GM12878 (cell line): Measurements from ENCODE around the gene PAX4. TPM values are rescaled to one million over a fixed set of nuclear protein-coding genes. Genes with fewer than 3 reads are reported as not detected.

ENCODE experiments used
- ATAC-seq: fragments of 200-7000 bp; cut with Tn5 transposase; 3 replicates; pipeline ENCODE4 v1.9.1; 2020; ENCODE audit warnings: mild to moderate bottlenecking, moderate library complexity
- BruUV-seq: library from RNA; stranded (reverse); fragments of 400-500 nt; replicated peaks from 2 replicates; lab custom pipeline; 2021; lab: Mats Ljungman, UMichigan
- CTCF ChIA-PET: fragments of 300-600 bp; sonication (Branson Sonifier 250); formaldehyde crosslinking; extraction: SDS; loops from one replicate; lab custom pipeline; 2021; ENCODE audit warnings: inconsistent platforms; lab: Yijun Ruan, JAX
- POLR2A ChIA-PET: fragments of 350-600 bp; formaldehyde crosslinking; extraction: SDS; loops from one replicate; lab custom pipeline; 2021; ENCODE audit warnings: inconsistent platforms; lab: Charles Lee
- RAD21 ChIA-PET: fragments of 300-600 bp; sonication (Branson Sonifier 250); formaldehyde crosslinking; loops from one replicate; lab custom pipeline; 2023; ENCODE audit warnings: antibody characterized with exemption; ENCODE audit not compliant: unreplicated experiment; lab: Charles Lee
- SMC1A ChIA-PET: fragments of 300-600 bp; sonication (Branson Sonifier 250); formaldehyde crosslinking; loops from one replicate; lab custom pipeline; 2023; ENCODE audit not compliant: unreplicated experiment, uncharacterized antibody; lab: Charles Lee
- DNase-seq: peaks from one replicate; pipeline ENCODE4 v3.0.0-alpha.2; 2011; ENCODE audit warnings: low read depth, low spot score
- FAIRE-seq: peaks from 3 replicates; lab custom pipeline; 2011; peaks lifted over from hg19 to GRCh38; lab: Jason Lieb, UNC
- H2AFZ ChIP-seq: 2 replicates; pipeline ENCODE4 v1.6.0; 2011; ENCODE audit warnings: low read depth, low read length, control low read depth; ENCODE audit not compliant: control insufficient read depth
- H3K27ac ChIP-seq: 2 replicates; pipeline ENCODE4 v1.5.1; 2011; ENCODE audit warnings: control low read depth; ENCODE audit not compliant: control insufficient read depth, insufficient read depth
- H3K27me3 ChIP-seq, 2 experiments: replicated peaks in 1 of 2; 2 replicates each; pipeline versions ENCODE4 v1.6.0 to v1.6.1; 2011; ENCODE audit warnings: low read length in 1 of 2; ENCODE audit not compliant: control insufficient read depth in 2 of 2, insufficient read depth in 2 of 2
- H3K36me3 ChIP-seq, 2 experiments: 2 replicates each; pipeline ENCODE4 v1.5.1; 2011; ENCODE audit warnings: low read length in 1 of 2; ENCODE audit not compliant: control insufficient read depth in 2 of 2, insufficient read depth in 2 of 2
- H3K4me1 ChIP-seq: 2 replicates; pipeline ENCODE4 v1.6.1; 2011; ENCODE audit warnings: mild to moderate bottlenecking, low read length, moderate library complexity, mixed read lengths; ENCODE audit not compliant: control insufficient read depth, insufficient read depth
- H3K4me2 ChIP-seq: 2 replicates; pipeline ENCODE4 v1.6.0; 2011; ENCODE audit warnings: control low read depth; ENCODE audit not compliant: control insufficient read depth, insufficient read depth
- H3K4me3 ChIP-seq: fragments of 200-600 bp; sonication (generic); 2 replicates; pipeline ENCODE4 v1.5.1; 2016
- H3K79me2 ChIP-seq: 2 replicates; pipeline ENCODE4 v1.6.0; 2011; ENCODE audit warnings: low read length; ENCODE audit not compliant: control insufficient read depth, insufficient read depth
- H3K9ac ChIP-seq: 2 replicates; pipeline ENCODE4 v1.8.0; 2011; ENCODE audit warnings: low read length, control low read depth, mixed read lengths; ENCODE audit not compliant: control insufficient read depth, insufficient read depth
- H3K9me3 ChIP-seq: replicated peaks from 3 replicates; pipeline ENCODE4 v1.5.1; 2011; ENCODE audit warnings: mild to moderate bottlenecking, low read length; ENCODE audit not compliant: control insufficient read depth, insufficient read depth
- H4K20me1 ChIP-seq: 2 replicates; pipeline ENCODE4 v1.6.0; 2011; ENCODE audit not compliant: control insufficient read depth, insufficient read depth
- CHD1 ChIP-seq: IDR thresholded peaks from 2 replicates; pipeline ENCODE4 v1.6.1; 2012; ENCODE audit warnings: low read depth, low read length, improper control_type of control experiment
- EED ChIP-seq: sonication (generic); IDR thresholded peaks from 2 replicates; pipeline ENCODE4 v1.6.1; 2016; ENCODE audit warnings: antibody characterized with exemption, low read depth
- HDAC6 ChIP-seq: fragments of 200-600 bp; sonication (generic); IDR thresholded peaks from one replicate; pipeline ENCODE4 v1.8.0; 2017; ENCODE audit warnings: antibody characterized with exemption; ENCODE audit not compliant: unreplicated experiment
- LARP7 ChIP-seq: fragments of 450-650 bp; IDR thresholded peaks from 2 replicates; pipeline ENCODE4 v1.6.1; 2017; ENCODE audit warnings: mild to moderate bottlenecking
- MEF2B ChIP-seq: fragments of 450-650 bp; IDR thresholded peaks from 2 replicates; pipeline ENCODE4 v1.6.1; 2018; ENCODE audit warnings: mild to moderate bottlenecking, moderate library complexity; ENCODE audit not compliant: partially characterized antibody, poor library complexity, severe bottlenecking
- SP1 ChIP-seq: IDR thresholded peaks from one replicate; pipeline ENCODE4 v1.6.1; 2011; ENCODE audit warnings: low read depth, low read length
- TCF7 ChIP-seq: IDR thresholded peaks from 2 replicates; pipeline ENCODE4 v1.6.1; 2014; ENCODE audit warnings: antibody characterized with exemption, borderline replicate concordance
- ZNF622 ChIP-seq: fragments of 450-650 bp; IDR thresholded peaks from 2 replicates; pipeline ENCODE4 v1.6.1; 2017; ENCODE audit warnings: mild to moderate bottlenecking, inconsistent platforms
- WGBS: methylation state at CpG from one replicate; pipeline ENCODE4 v1.1.6; 2016; ENCODE audit warnings: low lambda C conversion rate; ENCODE audit not compliant: insufficient replicate concordance, insufficient coverage; ENCODE audit errors: missing lambda C conversion rate; 5-methylcytosine and 5-hydroxymethylcytosine counted together
- in situ Hi-C: fragments of 300-500 bp; cut with MboI; formaldehyde crosslinking; loops from 9 replicates; pipeline ENCODE4 v1.14.3; 2018; ENCODE audit warnings: mixed read lengths
- intact Hi-C: fragments of 100-400 bp; cut with micrococcal nuclease; formaldehyde crosslinking; loops from one replicate; pipeline ENCODE4 v1.14.2; 2022; ENCODE audit not compliant: unreplicated experiment
- polyA plus RNA-seq, 11 experiments: library from polyadenylated mRNA; depleted of rRNA in 4 of 11; unstranded in 6 of 11; stranded (reverse) in 5 of 11; fragments of >200 nt; fragmentation: Nextera tagmentation in 4 of 11; fragmentation: Illumina TruSeq in 1 of 11; extraction: Ambion mirVana in 4 of 11; extraction: Trizol in 1 of 11; gene quantifications; 1 replicate in 1 of 11; 2 replicates in 10 of 11; pipeline versions ENCODE4 v1.2.1 to v1.2.3, GENCODE V29; 2011 to 2016; ENCODE audit warnings: inconsistent platforms in 2 of 11, missing spikeins in 2 of 11, low read depth in 1 of 11
- total RNA-seq, 4 experiments: library from RNA; depleted of rRNA in 3 of 4; stranded (reverse); fragments of >200 nt in 3 of 4; fragmentation: Illumina TruSeq in 1 of 4; extraction: Trizol in 1 of 4; gene quantifications; 2 replicates each; pipeline versions ENCODE4 v1.2.1 to v1.2.3, GENCODE V29; 2013 to 2021
- TF ChIP-seq, protein P1 (sequence below): fragments of 450-650 bp; IDR thresholded peaks from 2 replicates; pipeline ENCODE4 v1.6.1; 2016; ENCODE audit warnings: mild to moderate bottlenecking
- TF ChIP-seq, protein P2 (sequence below): IDR thresholded peaks from 2 replicates; pipeline ENCODE4 v1.6.1; 2012; ENCODE audit warnings: low read depth, low read length, improper control_type of control experiment
- TF ChIP-seq, protein P3 (sequence below): fragments of 450-650 bp; IDR thresholded peaks from 2 replicates; pipeline ENCODE4 v1.6.1; 2017; ENCODE audit warnings: antibody characterized with exemption, mild to moderate bottlenecking, moderate library complexity
- TF ChIP-seq, protein P4 (sequence below): IDR thresholded peaks from 2 replicates; pipeline ENCODE4 v1.6.1; 2011; ENCODE audit warnings: low read depth, low read length, improper control_type of control experiment, borderline replicate concordance

Gene PAX4
- total and polyA plus RNA-seq, 10 of the 15 experiments (the other 5 are each of a cell fraction or from before 2014, with no cell fraction given), result 0.27 TPM; not detected in 9

DNA sequence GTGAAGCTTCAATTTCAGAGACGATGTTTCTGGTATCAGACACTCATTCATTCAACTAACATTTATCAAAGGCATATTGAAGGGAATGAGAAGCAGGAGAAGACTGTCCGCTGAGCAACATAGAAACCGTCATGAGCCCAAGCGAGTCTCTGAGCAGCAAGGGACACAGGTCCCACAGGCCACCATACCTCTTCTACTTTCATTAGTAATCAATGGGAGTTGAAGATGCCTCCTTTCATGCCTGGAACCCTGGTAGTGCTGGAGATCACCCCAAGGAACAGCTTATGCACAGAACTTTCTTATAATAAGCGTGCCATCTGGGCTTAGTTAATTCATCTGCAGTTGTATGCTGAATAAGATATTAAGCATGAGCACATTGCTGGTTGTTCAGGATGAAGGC lies 1.2 kb downstream of the PAX4 start:
- no TSS peak for BruUV-seq
- Histone ChIP-seq H2AFZ (no peak overlapping the region), H3K9me3 (no peaks in the 10 kb centered on the region), H3K9ac (no peak overlapping the region), H3K4me3 (no peak overlapping the region), H3K27ac (no peak overlapping the region), H3K4me2 (no peak overlapping the region), H3K36me3 (no peaks in the 10 kb centered on the region), H4K20me1 (no peaks in the 10 kb centered on the region), H3K27me3 (no peaks in the 10 kb centered on the region; a peak in 2 of 4 replicates), H3K4me1 (no peaks in the 10 kb centered on the region; the same call in 1 of the 2 replicates), H3K79me2 (no peaks in the 10 kb centered on the region)
- in situ Hi-C loops (no loop called here), intact Hi-C loops (no loop called here)
- ChIA-PET POLR2A (interaction anchor here (1.0 to 1.6 kb wide), 2 partner anchors 23 to 30 kb away, joined by 3 to 5 read pairs; partner anchors contain the start of gene FSCN3), RAD21 (no interaction called here), CTCF (no interaction called here), SMC1A (interaction anchor here (1.0 kb wide), 1 partner anchor 159 kb away, joined by 4 read pairs; no protein-coding TSS in a partner anchor)
- TF ChIP-seq MEF2B (no peak), ZNF622 (no peak), SP1 (no peak), HDAC6 (no peak)
- TF ChIP-seq, protein P1, sequence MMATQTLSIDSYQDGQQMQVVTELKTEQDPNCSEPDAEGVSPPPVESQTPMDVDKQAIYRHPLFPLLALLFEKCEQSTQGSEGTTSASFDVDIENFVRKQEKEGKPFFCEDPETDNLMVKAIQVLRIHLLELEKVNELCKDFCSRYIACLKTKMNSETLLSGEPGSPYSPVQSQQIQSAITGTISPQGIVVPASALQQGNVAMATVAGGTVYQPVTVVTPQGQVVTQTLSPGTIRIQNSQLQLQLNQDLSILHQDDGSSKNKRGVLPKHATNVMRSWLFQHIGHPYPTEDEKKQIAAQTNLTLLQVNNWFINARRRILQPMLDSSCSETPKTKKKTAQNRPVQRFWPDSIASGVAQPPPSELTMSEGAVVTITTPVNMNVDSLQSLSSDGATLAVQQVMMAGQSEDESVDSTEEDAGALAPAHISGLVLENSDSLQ, result no peak
- WGBS, result 43% methylated on average over 5 of the region's 5 CpGs
- ATAC-seq (no peak), FAIRE-seq (no peak), DNase-seq (no peak)

DNA sequence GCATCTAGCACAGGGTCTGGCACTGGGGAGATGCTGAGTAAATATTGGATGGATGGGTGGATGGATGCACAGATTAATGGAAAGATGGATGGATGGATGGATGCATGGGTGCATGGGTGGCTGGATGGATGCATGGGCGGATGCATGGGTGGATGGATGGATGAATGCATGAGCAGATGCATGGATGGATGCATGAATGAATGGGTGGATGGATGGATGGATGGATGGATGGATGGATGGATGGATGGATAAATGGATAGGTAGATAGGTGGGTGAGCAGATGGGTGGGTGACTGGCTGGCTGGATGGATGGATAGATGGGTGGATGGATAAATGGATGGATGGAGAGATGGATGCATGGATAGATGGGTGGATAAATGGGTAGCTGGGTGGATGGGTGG lies 5.7 kb downstream of the PAX4 start:
- H3K27me3 ChIP-seq, result no peaks in the 10 kb centered on the region; a peak in 1 of 4 replicates
- in situ Hi-C loops, result no loop called here
- no peaks in the 10 kb centered on the region for H3K4me1 ChIP-seq
- H4K20me1 ChIP-seq, result no peaks in the 10 kb centered on the region
- no peak overlapping the region for H3K4me3 ChIP-seq
- no peak overlapping the region for H3K9ac ChIP-seq
- ChIA-PET CTCF (no interaction called here), POLR2A (no interaction called here), RAD21 (no interaction called here), SMC1A (no interaction called here)
- DNase-seq, result no peak
- WGBS, result 20% methylated on average over 1 of the region's 1 CpG
- no peak for FAIRE-seq
- H3K36me3 ChIP-seq, result no peaks in the 10 kb centered on the region
- intact Hi-C loops, result no loop called here
- no peak for ATAC-seq
- H3K4me2 ChIP-seq, result no peak overlapping the region
- H3K27ac ChIP-seq, result no peak overlapping the region
- H3K9me3 ChIP-seq, result no peaks in the 10 kb centered on the region; the same call in 2 of the 3 replicates
- H2AFZ ChIP-seq, result no peak overlapping the region
- no TSS peak for BruUV-seq
- no peaks in the 10 kb centered on the region for H3K79me2 ChIP-seq
- TF ChIP-seq, protein P2, sequence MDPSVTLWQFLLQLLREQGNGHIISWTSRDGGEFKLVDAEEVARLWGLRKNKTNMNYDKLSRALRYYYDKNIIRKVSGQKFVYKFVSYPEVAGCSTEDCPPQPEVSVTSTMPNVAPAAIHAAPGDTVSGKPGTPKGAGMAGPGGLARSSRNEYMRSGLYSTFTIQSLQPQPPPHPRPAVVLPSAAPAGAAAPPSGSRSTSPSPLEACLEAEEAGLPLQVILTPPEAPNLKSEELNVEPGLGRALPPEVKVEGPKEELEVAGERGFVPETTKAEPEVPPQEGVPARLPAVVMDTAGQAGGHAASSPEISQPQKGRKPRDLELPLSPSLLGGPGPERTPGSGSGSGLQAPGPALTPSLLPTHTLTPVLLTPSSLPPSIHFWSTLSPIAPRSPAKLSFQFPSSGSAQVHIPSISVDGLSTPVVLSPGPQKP, result no peak
- TF ChIP-seq, protein P3, sequence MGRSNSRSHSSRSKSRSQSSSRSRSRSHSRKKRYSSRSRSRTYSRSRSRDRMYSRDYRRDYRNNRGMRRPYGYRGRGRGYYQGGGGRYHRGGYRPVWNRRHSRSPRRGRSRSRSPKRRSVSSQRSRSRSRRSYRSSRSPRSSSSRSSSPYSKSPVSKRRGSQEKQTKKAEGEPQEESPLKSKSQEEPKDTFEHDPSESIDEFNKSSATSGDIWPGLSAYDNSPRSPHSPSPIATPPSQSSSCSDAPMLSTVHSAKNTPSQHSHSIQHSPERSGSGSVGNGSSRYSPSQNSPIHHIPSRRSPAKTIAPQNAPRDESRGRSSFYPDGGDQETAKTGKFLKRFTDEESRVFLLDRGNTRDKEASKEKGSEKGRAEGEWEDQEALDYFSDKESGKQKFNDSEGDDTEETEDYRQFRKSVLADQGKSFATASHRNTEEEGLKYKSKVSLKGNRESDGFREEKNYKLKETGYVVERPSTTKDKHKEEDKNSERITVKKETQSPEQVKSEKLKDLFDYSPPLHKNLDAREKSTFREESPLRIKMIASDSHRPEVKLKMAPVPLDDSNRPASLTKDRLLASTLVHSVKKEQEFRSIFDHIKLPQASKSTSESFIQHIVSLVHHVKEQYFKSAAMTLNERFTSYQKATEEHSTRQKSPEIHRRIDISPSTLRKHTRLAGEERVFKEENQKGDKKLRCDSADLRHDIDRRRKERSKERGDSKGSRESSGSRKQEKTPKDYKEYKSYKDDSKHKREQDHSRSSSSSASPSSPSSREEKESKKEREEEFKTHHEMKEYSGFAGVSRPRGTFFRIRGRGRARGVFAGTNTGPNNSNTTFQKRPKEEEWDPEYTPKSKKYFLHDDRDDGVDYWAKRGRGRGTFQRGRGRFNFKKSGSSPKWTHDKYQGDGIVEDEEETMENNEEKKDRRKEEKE, result no peak
- TF ChIP-seq, protein P4, sequence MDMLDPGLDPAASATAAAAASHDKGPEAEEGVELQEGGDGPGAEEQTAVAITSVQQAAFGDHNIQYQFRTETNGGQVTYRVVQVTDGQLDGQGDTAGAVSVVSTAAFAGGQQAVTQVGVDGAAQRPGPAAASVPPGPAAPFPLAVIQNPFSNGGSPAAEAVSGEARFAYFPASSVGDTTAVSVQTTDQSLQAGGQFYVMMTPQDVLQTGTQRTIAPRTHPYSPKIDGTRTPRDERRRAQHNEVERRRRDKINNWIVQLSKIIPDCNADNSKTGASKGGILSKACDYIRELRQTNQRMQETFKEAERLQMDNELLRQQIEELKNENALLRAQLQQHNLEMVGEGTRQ, result no peak
- TF ChIP-seq EED, result no peak
- no peak for TF ChIP-seq CHD1
- no peak for TF ChIP-seq TCF7
- TF ChIP-seq LARP7, result no peak
